ENCODE data around the gene HLCS. TPM values are rescaled to one million over a fixed set of nuclear protein-coding genes. Genes with fewer than 3 reads are reported as not detected.
A peak's percentile ranks its signal among the peaks of the same experiment; 100 is the strongest.

The HLCS gene
- total RNA-seq, 1 experiment from 2014 or later, result 20.9 TPM

- H3K27ac ChIP-seq, result no peak overlapping the region
- H3K4me3 ChIP-seq, result no peak overlapping the region
- H3K4me1 ChIP-seq (replicated peaks), result no peaks in the 10 kb centered on the region; the same call in 1 of the 2 replicates
- no peaks in the 10 kb centered on the region; the same call in none of the 2 replicates for H3K9me3 ChIP-seq (replicated peaks)
- H3K27me3 ChIP-seq (replicated peaks), result peaks cover 7% of the 10 kb centered on the region
- no peak for DNase-seq (ENCODE audit: low read depth in 1 of 2, low spot score in 2 of 2)
- H3K36me3 ChIP-seq, result no peaks in the 10 kb centered on the region
These were observed 230.6 kb downstream of the HLCS start for GRCh38 chr21:36735724-36736320.

GRCh38 chr21:36735201-36735515 lies 231.3 kb downstream of the HLCS start:
- DNase-seq (ENCODE audit: low read depth in 1 of 2, low spot score in 2 of 2), result no peak
- no peak overlapping the region for H3K27ac ChIP-seq
- H3K4me3 ChIP-seq, result no peak overlapping the region
- no peaks in the 10 kb centered on the region for H3K36me3 ChIP-seq
- no peaks in the 10 kb centered on the region; the same call in 1 of the 2 replicates for H3K4me1 ChIP-seq (replicated peaks)
- no peaks in the 10 kb centered on the region; the same call in none of the 2 replicates for H3K9me3 ChIP-seq (replicated peaks)
- H3K27me3 ChIP-seq (replicated peaks), result peaks cover 13% of the 10 kb centered on the region

- H3K27me3 ChIP-seq (replicated peaks), result peaks cover 19% of the 10 kb centered on the region
- no peaks in the 10 kb centered on the region for H3K36me3 ChIP-seq
- H3K27ac ChIP-seq, result no peak overlapping the region
- no peak overlapping the region for H3K4me3 ChIP-seq
- no peaks in the 10 kb centered on the region; the same call in 1 of the 2 replicates for H3K4me1 ChIP-seq (replicated peaks)
- DNase-seq (ENCODE audit: low read depth in 1 of 2, low spot score in 2 of 2), result peak in 1 of 2 experiments; percentile 5
- H3K9me3 ChIP-seq (replicated peaks), result no peaks in the 10 kb centered on the region; the same call in none of the 2 replicates
These were observed 231.9 kb downstream of the HLCS start for GRCh38 chr21:36734367-36735200.

GRCh38 chr21:36733857-36734256 lies 232.6 kb downstream of the HLCS start:
- Histone ChIP-seq H3K36me3 (no peaks in the 10 kb centered on the region), H3K4me3 (no peak overlapping the region), H3K4me1 (replicated peaks) (no peaks in the 10 kb centered on the region; the same call in 1 of the 2 replicates), H3K27me3 (replicated peaks) (peaks cover 20% of the 10 kb centered on the region), H3K27ac (no peak overlapping the region), H3K9me3 (replicated peaks) (no peaks in the 10 kb centered on the region; the same call in 1 of the 2 replicates)
- DNase-seq (ENCODE audit: low read depth in 1 of 2, low spot score in 2 of 2), result peak in 1 of 2 experiments; percentile 12

- Histone ChIP-seq H3K27me3 (replicated peaks) (peaks cover 20% of the 10 kb centered on the region), H3K27ac (no peak overlapping the region), H3K4me1 (replicated peaks) (no peaks in the 10 kb centered on the region; the same call in 1 of the 2 replicates), H3K36me3 (no peaks in the 10 kb centered on the region), H3K9me3 (replicated peaks) (no peaks in the 10 kb centered on the region; the same call in 1 of the 2 replicates), H3K4me3 (no peak overlapping the region)
- DNase-seq (ENCODE audit: low read depth in 1 of 2, low spot score in 2 of 2), result no peak
These were observed 233.7 kb downstream of the HLCS start for GRCh38 chr21:36732761-36733160.

GRCh38 chr21:36732217-36732616 lies 234.3 kb downstream of the HLCS start:
- no peak overlapping the region for H3K27ac ChIP-seq
- no peak overlapping the region for H3K4me3 ChIP-seq
- DNase-seq (ENCODE audit: low read depth in 1 of 2, low spot score in 2 of 2), result no peak
- H3K36me3 ChIP-seq, result no peaks in the 10 kb centered on the region
- H3K27me3 ChIP-seq (replicated peaks), result peaks cover 20% of the 10 kb centered on the region
- no peaks in the 10 kb centered on the region; the same call in 1 of the 2 replicates for H3K4me1 ChIP-seq (replicated peaks)
- H3K9me3 ChIP-seq (replicated peaks), result no peaks in the 10 kb centered on the region; the same call in 1 of the 2 replicates

- Histone ChIP-seq H3K27ac (no peak overlapping the region), H3K36me3 (no peaks in the 10 kb centered on the region), H3K27me3 (replicated peaks) (peaks cover 20% of the 10 kb centered on the region), H3K9me3 (replicated peaks) (no peaks in the 10 kb centered on the region; the same call in 1 of the 2 replicates), H3K4me3 (no peak overlapping the region), H3K4me1 (replicated peaks) (no peaks in the 10 kb centered on the region; the same call in 1 of the 2 replicates)
- no peak for DNase-seq (ENCODE audit: low read depth in 1 of 2, low spot score in 2 of 2)
These were observed 235.9 kb downstream of the HLCS start for GRCh38 chr21:36730291-36731281.

GRCh38 chr21:36729310-36729970 lies 237.0 kb downstream of the HLCS start:
- peaks cover 20% of the 10 kb centered on the region for H3K27me3 ChIP-seq (replicated peaks)
- H3K4me1 ChIP-seq (replicated peaks), result no peaks in the 10 kb centered on the region; the same call in 1 of the 2 replicates
- no peaks in the 10 kb centered on the region; the same call in 1 of the 2 replicates for H3K9me3 ChIP-seq (replicated peaks)
- no peaks in the 10 kb centered on the region for H3K36me3 ChIP-seq
- H3K27ac ChIP-seq, result no peak overlapping the region
- DNase-seq (ENCODE audit: low read depth in 1 of 2, low spot score in 2 of 2), result no peak
- H3K4me3 ChIP-seq, result no peak overlapping the region

- Histone ChIP-seq H3K27ac (no peak overlapping the region), H3K27me3 (replicated peaks) (peaks cover 20% of the 10 kb centered on the region), H3K4me1 (replicated peaks) (no peaks in the 10 kb centered on the region; the same call in 1 of the 2 replicates), H3K9me3 (replicated peaks) (no peaks in the 10 kb centered on the region; the same call in 1 of the 2 replicates), H3K4me3 (no peak overlapping the region), H3K36me3 (no peaks in the 10 kb centered on the region)
- DNase-seq (ENCODE audit: low read depth in 1 of 2, low spot score in 2 of 2), result peak in 1 of 2 experiments; percentile 32
These were observed 237.9 kb downstream of the HLCS start for GRCh38 chr21:36728371-36729111.

GRCh38 chr21:36727866-36728265 lies 238.6 kb downstream of the HLCS start:
- Histone ChIP-seq H3K27ac (no peak overlapping the region), H3K27me3 (replicated peaks) (peaks cover 20% of the 10 kb centered on the region), H3K9me3 (replicated peaks) (no peaks in the 10 kb centered on the region; the same call in 1 of the 2 replicates), H3K36me3 (no peaks in the 10 kb centered on the region), H3K4me1 (replicated peaks) (no peaks in the 10 kb centered on the region; the same call in 1 of the 2 replicates), H3K4me3 (no peak overlapping the region)
- peak in 1 of 2 experiments; percentile 32 for DNase-seq (ENCODE audit: low read depth in 1 of 2, low spot score in 2 of 2)

- no peak overlapping the region for H3K4me3 ChIP-seq
- H3K36me3 ChIP-seq, result no peaks in the 10 kb centered on the region
- peaks cover 14% of the 10 kb centered on the region for H3K27me3 ChIP-seq (replicated peaks)
- DNase-seq (ENCODE audit: low read depth in 1 of 2, low spot score in 2 of 2), result no peak
- H3K9me3 ChIP-seq (replicated peaks), result no peaks in the 10 kb centered on the region
- H3K4me1 ChIP-seq (replicated peaks), result no peaks in the 10 kb centered on the region; the same call in 1 of the 2 replicates
- H3K27ac ChIP-seq, result no peak overlapping the region
These were observed 240.6 kb downstream of the HLCS start for GRCh38 chr21:36725793-36726386.

GRCh38 chr21:36724660-36725059 lies 241.8 kb downstream of the HLCS start:
- Histone ChIP-seq H3K4me3 (no peak overlapping the region), H3K27me3 (replicated peaks) (peaks cover 1% of the 10 kb centered on the region; the same call in 1 of the 2 replicates), H3K36me3 (no peaks in the 10 kb centered on the region), H3K27ac (no peak overlapping the region), H3K9me3 (replicated peaks) (no peaks in the 10 kb centered on the region), H3K4me1 (replicated peaks) (no peaks in the 10 kb centered on the region)
- DNase-seq (ENCODE audit: low read depth in 1 of 2, low spot score in 2 of 2), result no peak

Measured in SJSA1 (cell line).